H9 (cell line): Measurements from ENCODE around the gene IL24. TPM values are rescaled to one million over a fixed set of nuclear protein-coding genes. Genes with fewer than 3 reads are reported as not detected.

ENCODE experiments used
- DNase-seq: peaks from one replicate; pipeline ENCODE4 v3.0.0-alpha.2; 2017
- H2AFZ ChIP-seq: one replicate; pipeline ENCODE4 v1.6.1; 2013; ENCODE audit warnings: mild to moderate bottlenecking, low read length, control low read depth, moderate library complexity
- H2AK5ac ChIP-seq: 2 replicates; pipeline ENCODE4 v1.6.1; 2013; ENCODE audit warnings: low read length, control low read depth, mixed read lengths; ENCODE audit not compliant: insufficient read length
- H2BK120ac ChIP-seq: one replicate; pipeline ENCODE4 v1.6.1; 2013; ENCODE audit warnings: low read depth, mild to moderate bottlenecking, low read length, control low read depth, inconsistent platforms; ENCODE audit not compliant: poor library complexity, severe bottlenecking
- H2BK12ac ChIP-seq: 2 replicates; pipeline ENCODE4 v1.6.1; 2013; ENCODE audit warnings: low read length, control low read depth, mixed read lengths, low read depth; ENCODE audit not compliant: insufficient read length
- H2BK15ac ChIP-seq: 2 replicates; pipeline ENCODE4 v1.6.1; 2013; ENCODE audit warnings: low read depth, low read length, control low read depth
- H2BK20ac ChIP-seq: one replicate; pipeline ENCODE4 v1.6.1; 2013; ENCODE audit warnings: low read depth, mild to moderate bottlenecking, low read length, control low read depth, inconsistent platforms; ENCODE audit not compliant: poor library complexity, severe bottlenecking
- H2BK5ac ChIP-seq: 2 replicates; pipeline ENCODE4 v1.6.1; 2013; ENCODE audit warnings: low read length, control low read depth, mixed read lengths; ENCODE audit not compliant: insufficient read length
- H3K14ac ChIP-seq: 2 replicates; pipeline ENCODE4 v1.6.1; 2013; ENCODE audit warnings: low read length, control low read depth; ENCODE audit not compliant: insufficient read depth
- H3K18ac ChIP-seq: 2 replicates; pipeline ENCODE4 v1.6.1; 2013; ENCODE audit warnings: low read depth, mild to moderate bottlenecking, mixed read lengths, low read length, control low read depth; ENCODE audit not compliant: insufficient read length
- H3K23ac ChIP-seq: 2 replicates; pipeline ENCODE4 v1.6.1; 2013; ENCODE audit warnings: low read length, control low read depth, mixed read lengths, low read depth; ENCODE audit not compliant: insufficient read length
- H3K23me2 ChIP-seq: 2 replicates; pipeline ENCODE4 v1.6.1; 2013; ENCODE audit warnings: low read depth, mild to moderate bottlenecking, mixed read lengths, low read length, control low read depth; ENCODE audit not compliant: insufficient read length, poor library complexity, severe bottlenecking
- H3K27ac ChIP-seq: 2 replicates; pipeline ENCODE4 v1.5.1; 2013; ENCODE audit warnings: low read length, control low read depth, mixed read lengths, low read depth; ENCODE audit not compliant: insufficient read length
- H3K27me3 ChIP-seq: 2 replicates; pipeline ENCODE4 v1.6.1; 2013; ENCODE audit warnings: low read length, control low read depth, inconsistent platforms; ENCODE audit not compliant: insufficient read depth
- H3K4ac ChIP-seq: 2 replicates; pipeline ENCODE4 v1.6.1; 2013; ENCODE audit warnings: low read depth, mild to moderate bottlenecking, control low read depth, inconsistent platforms, low read length, moderate library complexity
- H3K4me1 ChIP-seq: 2 replicates; pipeline ENCODE4 v1.6.1; 2013; ENCODE audit warnings: low read length, control low read depth, inconsistent platforms; ENCODE audit not compliant: insufficient read depth
- H3K4me2 ChIP-seq: 2 replicates; pipeline ENCODE4 v1.6.1; 2013; ENCODE audit warnings: low read length, control low read depth, mixed read lengths; ENCODE audit not compliant: insufficient read length, insufficient read depth
- H3K56ac ChIP-seq: 2 replicates; pipeline ENCODE4 v1.6.1; 2013; ENCODE audit warnings: low read depth, mild to moderate bottlenecking, mixed read lengths, low read length, control low read depth; ENCODE audit not compliant: insufficient read length
- H3K79me1 ChIP-seq: 2 replicates; pipeline ENCODE4 v1.6.1; 2013; ENCODE audit warnings: low read depth, mild to moderate bottlenecking, moderate library complexity, low read length, control low read depth, inconsistent platforms; ENCODE audit not compliant: insufficient read depth, poor library complexity, severe bottlenecking
- H3K79me2 ChIP-seq: 2 replicates; pipeline ENCODE4 v1.6.1; 2013; ENCODE audit warnings: low read length, control low read depth, inconsistent platforms; ENCODE audit not compliant: insufficient read depth
- H3K9ac ChIP-seq: 2 replicates; pipeline ENCODE4 v1.6.1; 2013; ENCODE audit warnings: low read length, control low read depth, mixed read lengths; ENCODE audit not compliant: insufficient read length; ENCODE audit errors: extremely low read depth
- H3K9me3 ChIP-seq: one replicate; pipeline ENCODE4 v1.6.1; 2013; ENCODE audit warnings: low read depth, low read length, inconsistent platforms; ENCODE audit not compliant: control insufficient read depth
- H3T11ph ChIP-seq: one replicate; pipeline ENCODE4 v1.6.1; 2013; ENCODE audit warnings: mild to moderate bottlenecking, low read length, control low read depth, inconsistent platforms
- H4K20me1 ChIP-seq: one replicate; pipeline ENCODE4 v1.6.1; 2013; ENCODE audit not compliant: control insufficient read depth, insufficient read length, insufficient read depth
- H4K5ac ChIP-seq: 2 replicates; pipeline ENCODE4 v1.6.1; 2013; ENCODE audit warnings: low read depth, mild to moderate bottlenecking, mixed read lengths, low read length, control low read depth; ENCODE audit not compliant: insufficient read length
- H4K8ac ChIP-seq: replicated peaks from 2 replicates; pipeline ENCODE4 v1.6.1; 2013; ENCODE audit warnings: low read length, control low read depth, mixed read lengths, low read depth; ENCODE audit not compliant: insufficient read length
- H4K91ac ChIP-seq: 2 replicates; pipeline ENCODE4 v1.6.1; 2013; ENCODE audit warnings: low read depth, mild to moderate bottlenecking, moderate library complexity, mixed read lengths, low read length, control low read depth; ENCODE audit not compliant: insufficient read length
- H3K27ac Mint-ChIP-seq, 3 experiments: 2 replicates in 2 of 3; 3 replicates in 1 of 3; pipeline ENCODE4 v1.8.0; 2020 to 2021; ENCODE audit warnings: mixed read lengths in 3 of 3, mild to moderate bottlenecking in 1 of 3, moderate library complexity in 1 of 3
- H3K27me3 Mint-ChIP-seq: 2 replicates; pipeline ENCODE4 v1.8.0; 2021; ENCODE audit warnings: low read depth, mild to moderate bottlenecking, moderate library complexity, mixed read lengths
- H3K36me3 Mint-ChIP-seq, 3 experiments: 2 replicates in 2 of 3; 3 replicates in 1 of 3; pipeline ENCODE4 v1.8.0; 2020 to 2021; ENCODE audit warnings: low read depth in 3 of 3, mixed read lengths in 3 of 3; ENCODE audit not compliant: insufficient read depth in 1 of 3
- H3K4me1 Mint-ChIP-seq, 2 experiments: 2 replicates each; pipeline ENCODE4 v1.8.0; 2020; ENCODE audit warnings: mixed read lengths in 2 of 2
- H3K4me3 Mint-ChIP-seq, 2 experiments: 2 replicates in 1 of 2; 3 replicates in 1 of 2; pipeline ENCODE4 v1.8.0; 2020 to 2021; ENCODE audit warnings: mild to moderate bottlenecking in 2 of 2, mixed read lengths in 2 of 2, moderate library complexity in 1 of 2
- H3K9me3 Mint-ChIP-seq, 2 experiments: 2 replicates in 1 of 2; 3 replicates in 1 of 2; pipeline ENCODE4 v1.8.0; 2020; ENCODE audit warnings: mild to moderate bottlenecking in 2 of 2, mixed read lengths in 2 of 2, moderate library complexity in 1 of 2
- CTCF ChIP-seq: fragments of 200-600 bp; sonication (generic); conservative IDR thresholded peaks from 3 replicates; pipeline ENCODE4 v1.8.0; 2021; ENCODE audit warnings: antibody characterized with exemption, mild to moderate bottlenecking
- WGBS: extraction: QIAGEN DNeasy Blood & Tissue Kit; methylation state at CpG from one replicate; pipeline ENCODE4 v1.1.7; 2013; ENCODE audit warnings: missing lambda C conversion rate, low lambda C conversion rate, mixed read lengths; ENCODE audit not compliant: insufficient read length; ENCODE audit errors: extremely low coverage; 5-methylcytosine and 5-hydroxymethylcytosine counted together
- total RNA-seq: library from RNA; stranded (reverse); gene quantifications from 2 replicates; pipeline ENCODE4 v1.2.1, GENCODE V29; 2021

Gene IL24
- total RNA-seq, 1 experiment from 2014 or later = not detected

- Histone ChIP-seq H3K4me2 (no peak overlapping the region), H2BK12ac (no peak overlapping the region), H3K9me3 (no peaks in the 10 kb centered on the region), H2BK120ac (no peak overlapping the region), H4K20me1 (no peaks in the 10 kb centered on the region), H3K27me3 (no peaks in the 10 kb centered on the region), H3K23ac (no peak overlapping the region), H3K9ac (no peak overlapping the region), H4K8ac (no peak overlapping the region), H3K18ac (no peak overlapping the region), H3K14ac (no peak overlapping the region), H2BK20ac (no peak overlapping the region), H3K79me2 (no peaks in the 10 kb centered on the region), H2BK15ac (no peak overlapping the region), H3K4me1 (no peaks in the 10 kb centered on the region), H3K27ac (no peak overlapping the region), H3K79me1 (no peaks in the 10 kb centered on the region), H4K5ac (no peak overlapping the region), H3K23me2 (no peaks in the 10 kb centered on the region), H2AFZ (no peak overlapping the region), H2BK5ac (no peak overlapping the region), H3K4ac (no peak overlapping the region), H2AK5ac (no peak overlapping the region), H3T11ph (no peak overlapping the region), H4K91ac (no peak overlapping the region), H3K56ac (no peak overlapping the region)
- no peak overlapping the region for H3K4me3 Mint-ChIP-seq
- WGBS = no CpG with 5 or more reads among the region's 2 CpGs
- peaks cover 0 to 6% of the 10 kb centered on the region in 2 experiments; a peak in 2 of 4 replicates for H3K4me1 Mint-ChIP-seq
- H3K9me3 Mint-ChIP-seq = no peaks in the 10 kb centered on the region
- TF ChIP-seq CTCF = no peak
- no peak overlapping the region for H3K27ac Mint-ChIP-seq
- no peak for DNase-seq
- no peaks in the 10 kb centered on the region; a peak in 1 of 7 replicates for H3K36me3 Mint-ChIP-seq
- peaks cover 18% of the 10 kb centered on the region for H3K27me3 Mint-ChIP-seq
Measured at GRCh38 chr1:206953626-206954025, 56.4 kb downstream of the IL24 start.

Other genes with a start within 250 kb of the IL24 start
- gene MAPKAPK2, start 212.5 kb upstream of the IL24 start, total RNA-seq = 48.0 and 50.1 TPM in 2 replicates
- not detected in 2 replicates for gene IL19, start 126.7 kb upstream of the IL24 start, total RNA-seq
- gene IL10, start 124.9 kb upstream of the IL24 start, total RNA-seq = not detected in 2 replicates
- gene IL20, start 31.8 kb upstream of the IL24 start, total RNA-seq = not detected in 2 replicates
- not detected in 2 replicates for gene FCMR, start 24.5 kb downstream of the IL24 start, total RNA-seq
- gene PIGR, start 49.0 kb downstream of the IL24 start, total RNA-seq = not detected in 2 replicates
- not detected in 2 replicates for gene FCAMR, start 73.0 kb downstream of the IL24 start, total RNA-seq
- gene C1orf116, start 135.3 kb downstream of the IL24 start, total RNA-seq = 0.48 and 0.55 TPM in 2 replicates
- gene YOD1, start 153.8 kb downstream of the IL24 start, total RNA-seq = 8.6 and 9.4 TPM in 2 replicates
- 13.2 and 14.6 TPM in 2 replicates for gene PFKFB2, start 155.8 kb downstream of the IL24 start, total RNA-seq
- not detected in 2 replicates for gene C4BPB, start 191.4 kb downstream of the IL24 start, total RNA-seq
- gene C4BPA, start 206.8 kb downstream of the IL24 start, total RNA-seq = not detected in 2 replicates